Dedifferentiated amniotic fluid mesenchymal stem cell (primary cell): ENCODE results near the gene SNX8.

Experiments used
- DNase-seq: peaks from one replicate; pipeline ENCODE4 v3.0.0-alpha.2; 2016; ENCODE audit errors: extremely low spot score

SNX8 gene

DNA sequence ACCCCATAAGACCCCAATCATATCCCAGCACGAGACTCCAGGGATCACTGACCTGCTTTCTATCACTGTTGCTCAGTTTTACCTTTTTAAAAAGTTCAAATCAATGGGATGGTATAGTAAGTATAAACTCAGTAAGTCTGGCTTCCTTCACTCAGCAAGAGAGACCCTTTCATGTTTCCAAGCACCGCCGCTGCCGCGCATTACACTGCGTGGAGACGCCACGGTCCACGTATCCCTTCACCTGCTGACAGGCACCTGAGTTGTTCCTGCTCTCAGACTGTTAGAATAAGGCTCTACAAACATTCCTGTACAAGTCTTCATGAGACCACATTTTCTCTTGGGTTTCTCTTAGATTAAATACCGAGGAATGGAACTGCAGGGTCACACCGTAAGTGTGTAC is 109.8 kb downstream of the SNX8 start:
- DNase-seq = no peak

DNA sequence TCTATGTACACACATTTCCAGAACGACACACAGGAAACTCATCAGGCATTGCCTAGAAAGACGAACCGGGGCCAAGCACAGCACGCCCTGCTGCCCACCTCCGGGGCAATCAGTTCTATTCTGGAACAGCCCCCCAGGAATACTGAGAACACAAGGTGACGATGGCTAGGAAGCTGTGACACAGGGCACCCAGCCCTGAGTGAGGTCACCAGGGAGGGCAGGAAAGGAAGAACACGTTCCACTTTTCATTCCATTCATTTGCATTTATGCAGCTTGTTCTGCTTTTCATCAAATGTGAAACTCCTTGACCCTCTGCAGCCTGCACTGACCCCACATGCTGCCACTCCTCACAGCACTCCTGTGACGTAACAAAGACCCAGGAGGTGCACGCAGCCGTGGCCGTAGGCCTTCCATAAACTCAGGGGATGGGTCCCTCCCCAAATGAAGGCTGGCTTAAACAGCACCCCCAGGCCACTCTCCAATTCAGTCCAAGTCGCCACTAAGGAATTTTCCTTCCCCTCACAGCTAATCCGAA is 110.4 kb downstream of the SNX8 start:
- no peak for DNase-seq

DNA sequence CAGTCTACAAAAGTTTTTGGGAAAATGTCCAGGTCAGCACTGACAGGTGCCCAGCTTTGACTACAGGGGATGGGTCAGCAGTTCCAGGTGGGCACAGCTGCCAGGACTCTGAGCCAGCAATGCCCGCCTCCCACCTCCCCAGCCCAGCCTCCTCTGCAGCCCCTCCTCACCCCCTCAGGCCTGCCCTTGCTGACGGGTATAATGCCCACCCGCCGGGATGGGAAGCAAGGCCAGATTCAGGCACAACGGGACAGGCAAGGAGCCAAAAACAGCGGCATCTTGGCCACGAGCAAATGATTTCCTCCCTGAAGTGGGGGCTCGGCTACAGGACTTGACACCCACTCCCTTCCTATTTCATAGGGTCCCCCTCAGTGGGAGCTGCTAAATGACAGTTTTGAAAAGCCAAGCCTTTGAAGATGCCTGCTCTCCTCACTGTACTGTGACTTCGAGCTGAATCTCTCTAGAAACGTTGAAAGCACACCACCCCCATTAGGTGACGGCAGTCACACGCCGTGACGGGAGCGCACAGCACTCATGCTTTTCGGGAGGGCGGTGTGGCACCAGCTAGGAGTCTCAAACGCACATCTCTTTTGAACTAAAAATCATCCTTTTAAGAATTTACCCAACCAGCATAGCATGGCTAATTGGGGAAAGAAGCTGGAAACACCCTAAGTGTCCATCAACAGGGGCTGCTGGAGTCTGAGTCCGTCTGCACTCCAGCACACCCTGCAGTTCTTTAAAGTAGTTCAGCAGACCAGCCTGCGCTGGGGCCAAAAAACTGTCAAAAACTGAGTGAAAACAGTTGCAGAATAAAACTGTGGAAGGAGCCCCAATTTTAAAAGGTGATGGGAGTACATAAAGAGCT is 111.1 kb downstream of the SNX8 start:
- no peak for DNase-seq

DNA sequence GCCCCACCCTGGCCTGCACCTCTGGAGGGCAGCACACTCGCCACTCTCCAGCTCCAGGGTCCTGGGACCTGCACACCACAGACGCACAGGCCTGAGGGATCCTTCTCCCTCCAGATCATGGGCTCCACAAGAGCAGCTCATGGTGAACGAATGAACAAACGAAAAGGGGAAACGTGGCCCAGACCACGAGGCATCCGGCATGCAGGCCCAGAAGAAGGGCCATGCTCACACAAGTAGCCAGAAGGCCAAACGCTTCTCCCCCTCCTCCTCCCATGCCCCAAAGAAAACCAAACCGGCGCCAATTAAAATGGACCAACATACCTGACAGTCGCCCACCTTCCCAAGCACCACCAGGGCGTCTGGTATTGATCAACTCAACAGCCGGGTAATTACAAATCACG is 111.9 kb downstream of the SNX8 start:
- DNase-seq = no peak
